ENCODE measurements around the gene TMEM168.

Gene TMEM168

DNA sequence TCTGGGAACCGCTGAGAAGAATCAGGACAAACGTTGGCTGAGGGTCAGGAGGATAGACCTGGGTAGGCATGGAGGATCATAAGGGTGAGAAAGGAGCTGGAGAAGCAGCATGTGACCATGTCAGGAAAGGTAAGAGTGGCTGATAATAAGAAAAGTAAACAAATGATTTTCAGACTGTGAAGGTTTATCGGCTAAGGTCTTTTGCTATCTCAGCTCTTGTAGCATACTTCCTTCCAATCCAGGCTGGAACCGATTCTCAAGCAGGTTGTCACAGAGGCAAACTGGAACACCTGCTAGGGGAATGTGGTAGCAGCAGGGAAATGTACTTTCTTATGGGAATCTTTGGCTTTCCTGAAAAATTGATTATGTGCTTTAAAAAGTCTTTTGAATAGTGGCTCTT is 74.7 kb downstream of the TMEM168 start:
- no peak for DNase-seq (ENCODE audit: low read depth in 3 of 3)

DNA sequence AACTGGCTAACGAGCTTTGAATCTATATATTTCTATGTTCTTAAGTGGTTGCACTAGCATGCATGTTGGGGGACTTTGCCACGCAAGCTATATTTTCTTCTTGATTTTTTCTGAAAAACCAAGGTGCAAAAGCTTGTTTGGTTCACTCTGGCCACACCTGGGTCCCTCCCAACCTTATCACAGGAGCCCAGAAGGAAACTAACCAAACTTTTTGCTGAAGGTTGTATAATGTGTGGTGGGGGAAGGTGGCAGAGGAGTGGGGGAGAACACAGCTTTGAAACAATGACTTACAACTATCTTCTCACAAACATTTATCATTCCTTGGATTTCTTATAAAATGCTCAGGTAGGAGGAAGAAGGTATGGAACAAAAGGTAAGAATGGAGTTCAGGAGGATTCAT is 75.3 kb downstream of the TMEM168 start:
- no peak for DNase-seq (ENCODE audit: low read depth in 3 of 3)

Data from stimulated activated CD4-positive, alpha-beta T cell treated with anti-CD3 and anti-CD28 coated beads, TNF-alpha, amount 100 ng/mL, for 24 hours (primary cell).